Uterus (tissue), 4 donors: ENCODE measurements around the gene METTL24. TPM values are rescaled to one million over a fixed set of nuclear protein-coding genes. Genes with fewer than 3 reads are reported as not detected.

ENCODE experiments used
- DNase-seq, 2 donors: peaks; one replicate each; pipeline ENCODE4 v3.0.0-alpha.2; 2019 to 2020
- H3K27ac ChIP-seq, 2 donors: fragments of 200-600 bp; sonication (generic); 1 replicate in 1 of 2; 2 replicates in 1 of 2; pipeline ENCODE4 v1.5.1; 2016 to 2018
- H3K27me3 ChIP-seq, 2 donors: fragments of 200-600 bp; sonication (generic); one replicate each; pipeline ENCODE4 v1.5.1; 2018 to 2019; ENCODE audit warnings: control low read depth in 1 of 2
- H3K36me3 ChIP-seq, 2 donors: fragments of 200-600 bp; sonication (generic); one replicate each; pipeline ENCODE4 v1.5.1; 2019; ENCODE audit warnings: control low read depth in 1 of 2
- H3K4me1 ChIP-seq, 2 donors: fragments of 200-600 bp; sonication (generic); one replicate each; pipeline ENCODE4 v1.5.1; 2018 to 2019; ENCODE audit warnings: control low read depth in 1 of 2
- H3K4me3 ChIP-seq, 2 donors: fragments of 200-600 bp; sonication (generic); 1 replicate in 1 of 2; 2 replicates in 1 of 2; pipeline ENCODE4 v1.5.1; 2018 to 2019; ENCODE audit warnings: mild to moderate bottlenecking in 1 of 2
- H3K9me3 ChIP-seq, 2 donors: fragments of 200-600 bp; sonication (generic); one replicate each; pipeline ENCODE4 v1.5.1; 2019; ENCODE audit warnings: control low read depth in 1 of 2
- CTCF ChIP-seq, 4 experiments: fragments of 200-600 bp in 2 of 4; fragments of 450-650 bp in 2 of 4; sonication (generic) in 2 of 4; IDR thresholded peaks; one replicate each; pipeline ENCODE4 v1.5.1; 2016 to 2019; ENCODE audit warnings: antibody characterized with exemption in 4 of 4, mild to moderate bottlenecking in 2 of 4, moderate library complexity in 1 of 4
- POLR2A ChIP-seq, 2 donors: fragments of 450-650 bp; IDR thresholded peaks; one replicate each; pipeline ENCODE4 v1.6.1; 2016; ENCODE audit warnings: antibody characterized with exemption in 2 of 2, mild to moderate bottlenecking in 1 of 2, moderate library complexity in 1 of 2
- intact Hi-C: fragments of 100-400 bp; cut with DNase I; formaldehyde crosslinking; loops from one replicate; pipeline ENCODE4 v1.15.1; 2023; ENCODE audit warnings: low total_unique reads
- total RNA-seq, 4 donors: library from RNA; depleted of rRNA in 3 of 4; stranded (reverse); fragments of >200 nt in 3 of 4; gene quantifications; one replicate each; pipeline versions ENCODE4 v1.1.0 to v1.2.4, GENCODE V29; 2014 to 2023
- donor health status: DM: yes; HTN: yes; CAD: no.

The METTL24 gene
- total RNA-seq, 4 donors from 2014 or later: 18.0 to 47.2 (median 30.7) TPM; not detected in 1

- Histone ChIP-seq H3K27me3 (no peaks in the 10 kb centered on the region), H3K36me3 (no peaks in the 10 kb centered on the region), H3K4me3 (no peak overlapping the region), H3K4me1 (peaks cover 3 to 10% of the 10 kb centered on the region in 2 donors), H3K27ac (no peak overlapping the region), H3K9me3 (no peaks in the 10 kb centered on the region)
- no peak for DNase-seq
- intact Hi-C loops: no loop called here
- TF ChIP-seq POLR2A (IDR thresholded peaks at IDR 0.05): no peak
- TF ChIP-seq CTCF (IDR thresholded peaks at IDR 0.05): no peak
Observed at GRCh38 chr6:110338820-110339470, 19.2 kb downstream of the METTL24 start.

DNA sequence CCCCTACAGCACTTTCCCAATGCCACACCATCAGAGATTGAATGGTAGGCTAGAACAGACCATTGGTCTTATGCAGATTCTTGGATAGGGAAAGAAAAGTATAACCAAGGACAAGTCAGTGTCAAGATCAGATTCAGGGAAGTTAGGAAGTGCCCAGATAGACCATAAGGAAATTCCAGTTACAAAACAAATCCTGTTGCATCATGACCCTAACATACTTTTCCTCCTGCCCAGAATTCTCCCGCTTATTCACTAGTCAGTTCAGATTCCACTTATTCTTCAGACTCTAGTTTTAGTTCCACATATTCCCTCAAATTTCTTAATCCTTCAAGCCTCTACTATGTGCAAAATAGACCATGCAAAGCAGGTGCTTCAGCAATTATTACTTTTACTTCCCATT is 20.7 kb downstream of the METTL24 start:
- intact Hi-C loops: no loop called here
- Histone ChIP-seq H3K4me3 (no peak overlapping the region), H3K9me3 (no peaks in the 10 kb centered on the region), H3K27me3 (no peaks in the 10 kb centered on the region), H3K27ac (no peak overlapping the region), H3K4me1 (peaks cover 3 to 10% of the 10 kb centered on the region in 2 donors), H3K36me3 (no peaks in the 10 kb centered on the region)
- no peak for DNase-seq
- TF ChIP-seq POLR2A (IDR thresholded peaks at IDR 0.05) (no peak), CTCF (IDR thresholded peaks at IDR 0.05) (no peak)

DNA sequence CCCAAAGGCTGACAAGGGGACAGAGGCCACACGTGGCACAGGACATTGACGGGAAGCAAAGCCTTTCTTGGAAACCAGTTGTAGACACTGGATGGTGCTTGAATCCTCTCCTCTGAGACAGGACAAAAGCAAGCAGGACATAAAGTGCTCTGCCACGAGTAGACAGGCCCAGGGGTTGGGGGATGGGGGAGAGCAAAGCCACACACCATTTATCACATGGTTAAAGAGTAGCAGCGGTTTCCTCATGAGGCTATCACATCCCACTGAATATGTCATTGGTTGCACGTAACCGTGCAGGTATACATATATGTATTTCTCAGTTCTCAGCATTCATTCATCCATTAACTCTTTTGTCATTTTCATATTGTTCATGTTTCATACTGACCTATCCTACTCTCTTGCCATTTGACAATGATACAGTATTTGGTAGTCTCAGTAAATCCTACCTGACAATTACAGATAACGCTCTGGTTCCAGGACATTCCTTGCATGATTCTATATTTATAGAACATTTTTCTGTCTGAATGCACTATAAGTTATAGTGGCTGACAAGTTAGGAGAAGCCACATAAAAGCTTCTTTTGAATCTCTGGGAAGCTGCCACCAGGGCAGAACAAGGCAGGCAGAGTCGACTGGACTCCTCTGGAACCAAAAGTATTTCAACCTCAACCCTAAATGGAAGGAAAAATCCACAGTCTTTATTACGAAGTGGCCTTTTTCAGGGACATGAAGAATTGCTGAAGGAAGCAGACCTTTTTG is 23.5 kb downstream of the METTL24 start:
- Histone ChIP-seq H3K4me3 (no peak overlapping the region), H3K9me3 (no peaks in the 10 kb centered on the region), H3K36me3 (no peaks in the 10 kb centered on the region), H3K4me1 (peaks cover 3% of the 10 kb centered on the region in 2 donors), H3K27me3 (no peaks in the 10 kb centered on the region), H3K27ac (peak overlapping the region; percentile 5 to 6)
- TF ChIP-seq CTCF (IDR thresholded peaks at IDR 0.05) (no peak), POLR2A (IDR thresholded peaks at IDR 0.05) (no peak)
- intact Hi-C loops: no loop called here
- no peak for DNase-seq

DNA sequence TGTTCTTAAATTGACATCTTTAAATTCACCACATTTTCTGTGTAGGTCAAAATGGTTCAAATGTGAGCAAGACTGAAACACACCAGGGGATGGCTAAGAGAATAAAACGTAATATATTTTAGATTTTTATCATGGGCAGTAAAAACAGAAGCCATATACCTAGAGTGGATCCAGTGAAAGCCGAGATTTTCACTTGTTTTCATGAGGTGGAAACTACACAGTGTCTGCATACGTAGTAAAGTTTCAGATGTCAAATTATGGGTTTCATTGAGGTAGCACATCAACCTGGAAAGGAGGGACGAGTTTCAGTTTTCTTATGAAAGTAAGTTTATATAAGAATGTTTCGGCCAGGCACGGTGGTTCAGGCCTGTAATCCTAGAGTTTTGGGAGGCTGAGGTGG is 25.9 kb downstream of the METTL24 start:
- peaks cover 3 to 9% of the 10 kb centered on the region in 2 donors for H3K4me1 ChIP-seq
- peak overlapping the region; percentile 83 to 91 for H3K27ac ChIP-seq
- H3K27me3 ChIP-seq: no peaks in the 10 kb centered on the region
- intact Hi-C loops: no loop called here
- no peak overlapping the region for H3K4me3 ChIP-seq
- H3K9me3 ChIP-seq: no peaks in the 10 kb centered on the region
- no peaks in the 10 kb centered on the region for H3K36me3 ChIP-seq
- DNase-seq: no peak
- no peak for TF ChIP-seq POLR2A (IDR thresholded peaks at IDR 0.05)
- no peak for TF ChIP-seq CTCF (IDR thresholded peaks at IDR 0.05)

DNA sequence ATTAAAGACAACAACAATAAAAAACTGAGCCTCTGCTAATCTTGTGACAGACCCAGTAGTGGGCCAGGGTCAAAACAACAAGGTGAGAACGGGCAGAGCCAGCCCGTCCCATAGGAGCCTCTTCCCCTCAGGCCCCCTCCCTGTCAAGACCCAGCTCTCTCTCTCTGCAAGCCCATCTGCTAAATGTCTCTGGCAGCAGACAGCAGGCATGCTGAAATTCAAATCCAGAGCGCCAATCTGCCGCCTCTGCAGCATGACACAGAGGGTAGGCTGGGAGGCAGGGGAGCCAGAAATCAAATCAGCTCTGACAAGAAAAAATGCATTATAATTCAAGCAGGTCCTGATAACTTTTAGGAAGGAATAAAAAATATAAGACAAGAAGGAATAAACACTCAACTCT is 26.3 kb downstream of the METTL24 start:
- DNase-seq: peak; percentile 48 to 65
- H3K4me3 ChIP-seq: no peak overlapping the region
- no peaks in the 10 kb centered on the region for H3K9me3 ChIP-seq
- H3K27ac ChIP-seq: peak overlapping the region; percentile 83 to 91
- no peaks in the 10 kb centered on the region for H3K36me3 ChIP-seq
- H3K27me3 ChIP-seq: no peaks in the 10 kb centered on the region
- H3K4me1 ChIP-seq: peaks cover 3 to 9% of the 10 kb centered on the region in 2 donors
- intact Hi-C loops: no loop called here
- TF ChIP-seq POLR2A (IDR thresholded peaks at IDR 0.05) (no peak), CTCF (IDR thresholded peaks at IDR 0.05) (no peak)
